ENCODE results near the gene PTPRM.
A peak's percentile ranks its signal among the peaks of the same experiment; 100 is the strongest.
"Not testable (repeated sequence)": the region's sequence is repeated elsewhere in the genome, so short reads cannot be mapped to it uniquely, and the experiment has no call there.

PTPRM gene

DNA sequence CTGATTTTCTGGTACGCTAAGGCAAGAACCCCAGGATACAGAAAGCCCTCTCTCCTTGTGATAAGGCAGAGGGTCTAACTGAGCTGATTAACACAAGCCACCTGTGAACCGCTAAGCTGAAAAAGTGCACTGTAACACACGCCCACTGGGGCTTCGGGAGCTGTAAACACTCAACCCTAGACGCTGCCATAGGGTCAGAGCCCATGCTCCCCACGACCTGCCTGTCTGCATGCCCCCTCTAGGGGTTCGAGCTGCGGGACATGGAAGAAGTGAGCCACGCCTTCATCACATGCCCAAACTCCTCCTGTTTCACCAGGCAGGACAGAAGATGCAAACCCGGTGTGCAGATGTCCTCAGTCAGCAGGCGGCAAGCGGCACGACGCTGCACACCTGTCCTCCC is 868.3 kb downstream of the PTPRM start:
- DNase-seq (ENCODE audit: low spot score): no peak

DNA sequence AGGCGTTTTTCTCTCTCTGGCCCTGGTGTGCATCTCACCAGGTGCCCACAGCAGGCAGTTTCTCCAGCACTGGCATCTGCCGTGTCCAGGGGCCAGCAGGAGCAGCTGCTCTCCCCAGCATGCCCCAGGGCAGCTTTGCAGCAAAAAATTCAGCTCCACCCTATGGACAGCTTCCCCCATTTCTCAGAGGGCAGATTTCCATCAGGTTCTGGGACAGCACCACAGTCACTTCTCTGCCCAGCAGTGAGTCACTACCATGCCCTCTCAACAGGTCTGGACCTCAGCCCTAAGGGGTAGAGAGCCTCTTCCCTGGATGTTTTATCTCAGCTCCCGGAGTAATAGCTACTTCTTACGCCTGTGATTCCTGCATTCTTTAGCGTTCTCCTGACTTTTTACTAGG is 871.9 kb downstream of the PTPRM start:
- DNase-seq (ENCODE audit: low spot score): no peak

DNA sequence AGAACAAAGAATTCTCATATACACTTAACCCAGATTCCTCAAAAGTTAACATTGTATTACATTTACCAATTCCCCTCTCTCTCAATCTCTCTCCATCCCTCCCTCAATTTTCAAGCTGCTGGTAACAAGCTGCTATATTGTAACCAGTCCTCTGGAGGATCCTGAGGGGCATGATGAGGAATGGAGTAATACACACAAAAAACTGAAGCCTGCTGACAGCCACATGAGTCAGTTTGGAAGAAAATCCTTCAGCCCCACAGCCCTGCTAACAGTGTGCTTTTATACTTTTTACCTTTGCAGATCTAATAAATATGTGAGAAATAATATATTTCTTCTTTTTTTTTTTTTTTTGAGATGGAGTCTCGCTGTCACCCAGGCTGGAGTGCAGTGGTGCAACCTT is 876.4 kb downstream of the PTPRM start:
- DNase-seq (ENCODE audit: low spot score): no peak

DNA sequence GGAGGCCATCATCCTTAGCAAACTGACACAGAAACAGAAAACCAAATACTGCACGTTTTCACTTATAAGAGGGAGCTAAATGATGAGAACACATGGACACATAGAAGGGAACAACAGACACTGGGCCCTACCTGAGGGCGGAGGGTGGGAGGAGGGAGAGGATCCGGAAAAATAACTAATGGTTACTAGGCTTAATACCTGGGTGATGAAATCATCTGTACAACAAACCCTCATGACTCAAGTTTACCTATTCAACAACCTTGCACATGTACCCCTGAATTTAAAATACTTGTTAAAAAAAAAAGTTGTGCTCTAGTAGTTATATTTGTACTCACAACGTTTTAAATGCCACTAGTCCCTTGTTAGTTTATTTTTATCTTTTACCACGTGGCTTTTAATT is 879.8 kb downstream of the PTPRM start:
- not testable (repeated sequence) for DNase-seq (ENCODE audit: low spot score)

DNA sequence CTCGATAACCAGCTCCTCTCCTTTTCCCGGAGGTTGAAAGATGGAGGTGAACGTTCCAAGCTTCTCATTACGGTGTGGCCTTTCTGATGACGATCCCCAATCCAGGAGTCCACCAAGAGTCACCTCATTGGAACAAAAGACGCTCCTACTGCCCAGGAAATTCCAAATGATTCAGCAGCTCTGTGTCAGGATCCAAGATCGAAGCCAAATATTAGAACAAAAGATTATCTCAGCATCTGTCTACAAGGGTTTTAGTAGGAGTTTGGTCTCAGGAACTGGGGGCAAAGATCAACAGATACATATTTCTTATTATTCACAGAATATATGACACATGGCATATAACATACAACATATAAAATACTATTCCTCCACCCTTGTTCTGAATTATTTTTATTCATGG is 881.0 kb downstream of the PTPRM start:
- DNase-seq (ENCODE audit: low spot score): no peak

DNA sequence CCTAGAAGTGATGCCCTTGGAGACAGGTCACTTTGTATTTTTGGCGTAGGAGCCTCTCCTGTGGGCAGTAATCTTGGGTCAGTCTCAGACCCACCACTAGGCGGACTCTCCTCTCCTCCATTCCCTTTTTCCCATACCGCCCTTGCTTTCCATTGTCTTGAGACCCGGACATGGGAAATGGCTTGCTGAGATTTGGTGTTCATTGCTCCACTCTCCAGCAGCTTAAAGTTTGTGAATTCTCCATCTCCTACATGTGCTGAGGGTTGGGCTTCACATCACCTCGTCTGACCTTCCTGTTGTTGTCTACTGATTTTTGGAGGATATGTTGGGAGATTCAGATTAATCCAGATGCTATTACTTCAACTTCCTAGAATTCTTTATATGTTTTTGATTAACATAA is 882.9 kb downstream of the PTPRM start:
- DNase-seq (ENCODE audit: low spot score): peak; percentile 16

DNA sequence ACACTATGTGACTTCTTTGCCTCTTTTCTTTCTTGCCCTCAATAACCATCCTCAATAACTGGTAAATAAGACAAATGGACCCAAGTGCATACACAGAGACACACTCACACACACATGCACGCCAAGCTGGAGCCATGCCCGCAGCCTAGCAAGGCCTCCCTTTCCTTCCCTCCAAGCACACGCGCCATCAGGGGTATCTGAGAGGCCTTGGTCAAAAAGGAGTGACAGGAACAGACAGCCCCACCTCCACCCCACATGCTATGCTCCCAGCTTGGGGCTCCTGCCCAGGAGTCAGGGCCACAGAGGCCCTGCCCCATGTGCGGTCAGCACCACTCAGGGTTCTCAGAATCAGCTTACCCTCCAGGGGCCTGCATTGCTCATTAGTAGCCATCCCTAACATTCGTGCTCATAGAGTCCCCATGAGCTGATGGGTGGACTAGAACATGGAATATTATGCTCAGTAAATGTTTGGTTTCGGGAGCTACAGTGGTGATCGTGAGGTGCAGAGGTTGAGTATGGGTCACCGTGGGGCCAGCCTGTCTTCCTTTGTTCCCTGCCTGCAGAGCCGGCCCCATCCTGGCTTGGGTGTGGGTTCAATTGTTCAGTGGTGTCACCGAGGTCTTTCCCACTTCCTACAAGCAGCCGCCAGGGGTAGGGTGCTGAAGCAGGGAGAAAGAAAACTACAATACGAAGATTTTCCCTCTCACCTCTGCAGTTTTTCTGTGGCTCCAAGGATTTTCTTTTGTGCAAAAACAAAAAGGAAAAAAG is 884.0 kb downstream of the PTPRM start:
- no peak for DNase-seq (ENCODE audit: low spot score)

DNA sequence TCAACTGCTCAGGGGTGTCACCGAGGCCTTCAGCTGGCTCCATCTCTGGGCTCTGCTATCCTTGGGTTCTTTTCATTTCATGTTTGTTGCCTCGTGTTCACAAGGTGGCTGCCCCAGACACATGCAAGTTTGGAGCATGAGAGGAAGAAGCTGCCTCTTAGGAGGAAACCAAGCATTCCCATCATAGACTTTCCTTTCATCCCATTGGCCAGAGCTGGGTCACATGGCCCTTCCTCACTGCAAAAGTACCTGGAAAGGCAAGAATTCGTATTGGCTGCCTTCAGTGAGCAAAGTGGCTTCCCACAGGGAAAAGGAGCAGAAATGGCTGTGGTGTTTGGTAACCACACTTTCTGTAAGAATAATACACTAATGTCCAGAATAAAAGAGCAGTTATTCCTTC is 886.4 kb downstream of the PTPRM start:
- DNase-seq (ENCODE audit: low spot score): no peak

DNA sequence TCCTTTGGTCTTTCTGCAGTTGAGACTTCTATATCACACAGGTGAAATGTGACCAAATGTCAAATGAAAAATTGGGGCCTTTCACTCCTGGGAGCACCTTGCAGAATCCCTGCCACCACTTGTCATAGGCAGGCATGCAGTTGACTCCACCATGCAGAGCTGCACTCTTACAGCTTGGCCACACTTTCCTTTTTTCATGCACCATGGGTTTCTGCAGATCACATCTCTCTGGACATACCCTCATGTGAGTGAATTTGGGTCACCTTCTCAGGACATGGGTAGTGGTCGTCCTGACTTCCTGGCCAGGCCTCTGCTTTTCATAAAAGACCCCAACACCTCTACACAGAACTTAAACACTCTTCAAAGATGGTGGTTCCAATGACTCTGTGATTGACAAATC is 887.0 kb downstream of the PTPRM start:
- no peak for DNase-seq (ENCODE audit: low spot score)

DNA sequence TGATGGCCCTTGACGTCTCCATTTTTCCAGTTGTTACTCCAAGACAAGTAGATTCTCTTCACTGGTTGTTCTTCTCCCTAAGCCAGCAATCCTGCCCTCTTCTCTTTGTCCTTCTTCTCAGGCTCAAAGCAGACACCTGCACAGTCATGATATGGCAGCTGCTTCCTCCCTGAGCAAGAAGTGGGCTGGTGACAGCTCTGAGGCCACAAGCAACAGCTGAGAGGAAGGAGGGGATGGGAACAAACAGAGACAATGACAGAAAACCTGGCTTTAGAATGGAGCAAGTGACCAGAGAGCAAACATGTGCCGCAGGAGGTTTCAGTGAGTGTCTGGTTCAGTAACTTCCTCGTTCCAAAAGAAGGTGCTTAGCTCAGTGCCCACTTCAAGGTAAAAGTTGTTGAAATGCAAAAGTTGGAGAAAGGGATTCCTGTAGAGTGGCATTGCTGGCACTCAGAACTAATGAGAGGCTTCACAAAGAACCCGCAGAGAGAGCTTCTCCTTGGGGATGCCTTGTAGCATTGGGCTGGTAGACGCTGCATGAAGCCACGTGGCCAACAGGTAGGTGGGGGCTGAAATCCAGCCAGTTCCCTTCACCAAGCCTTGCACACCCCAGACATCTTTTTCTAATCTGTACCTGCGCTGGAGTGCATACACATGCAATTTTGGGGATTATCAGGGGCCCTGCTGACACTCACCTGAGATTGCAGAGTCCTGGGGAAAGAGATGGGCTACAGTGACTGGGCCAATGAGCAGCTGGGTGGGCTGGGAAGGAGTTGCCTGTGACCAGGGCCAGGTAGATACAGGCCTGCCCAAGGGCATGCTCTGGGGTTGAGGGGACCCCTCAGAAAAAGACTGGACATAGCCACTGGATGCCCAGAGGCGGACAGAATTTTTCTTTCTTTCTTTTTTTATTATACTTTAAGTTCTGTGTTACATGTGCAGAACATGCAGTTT is 888.8 kb downstream of the PTPRM start:
- DNase-seq (ENCODE audit: low spot score): no peak

Measured in kidney tubule cell (primary cell).